Measurements from ENCODE around the gene ALG10B.
"Not testable (repeated sequence)": the region's sequence is repeated elsewhere in the genome, so short reads cannot be mapped to it uniquely, and the experiment has no call there.

ALG10B gene

DNA sequence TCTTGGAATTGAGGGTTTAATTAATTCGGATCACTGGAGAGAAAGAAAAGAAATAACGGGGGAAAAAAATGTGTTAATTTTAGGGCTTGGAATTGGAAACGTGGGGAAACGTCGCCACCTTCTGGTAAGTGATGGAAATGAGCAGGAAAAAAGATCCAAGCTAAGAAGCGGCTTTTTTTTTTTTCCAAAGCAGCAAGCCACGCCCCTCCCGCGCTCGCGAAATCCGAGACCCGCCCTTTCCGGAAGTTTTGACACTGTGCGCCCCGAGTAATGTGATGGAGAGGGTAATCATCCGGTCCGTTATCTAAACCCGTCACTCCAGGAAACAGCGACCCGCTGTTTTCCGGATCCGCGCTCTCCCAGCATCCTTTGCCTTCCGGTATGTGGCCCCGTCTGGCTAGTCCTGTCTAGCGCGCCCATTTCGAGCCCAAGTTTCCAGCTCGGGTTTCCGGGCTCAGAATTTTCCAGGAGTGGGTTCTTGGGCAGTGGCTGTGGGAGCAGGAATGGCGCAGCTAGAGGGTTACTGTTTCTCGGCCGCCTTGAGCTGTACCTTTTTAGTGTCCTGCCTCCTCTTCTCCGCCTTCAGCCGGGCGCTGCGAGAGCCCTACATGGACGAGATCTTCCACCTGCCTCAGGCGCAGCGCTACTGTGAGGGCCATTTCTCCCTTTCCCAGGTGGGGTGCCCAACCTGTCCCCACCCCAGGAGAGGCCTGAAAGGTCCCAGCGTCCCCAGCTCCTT is at the start of gene ALG10B:
TSS of gene ALG10B (plus strand) at position 384 of the 739 bp plus-strand sequence. CDS start at position 504, 120 bp downstream.
- peak; percentile 97 for DNase-seq

- no peak for DNase-seq
Observed at GRCh38 chr12:38268612-38269011, 48.0 kb upstream of the ALG10B start.

DNA sequence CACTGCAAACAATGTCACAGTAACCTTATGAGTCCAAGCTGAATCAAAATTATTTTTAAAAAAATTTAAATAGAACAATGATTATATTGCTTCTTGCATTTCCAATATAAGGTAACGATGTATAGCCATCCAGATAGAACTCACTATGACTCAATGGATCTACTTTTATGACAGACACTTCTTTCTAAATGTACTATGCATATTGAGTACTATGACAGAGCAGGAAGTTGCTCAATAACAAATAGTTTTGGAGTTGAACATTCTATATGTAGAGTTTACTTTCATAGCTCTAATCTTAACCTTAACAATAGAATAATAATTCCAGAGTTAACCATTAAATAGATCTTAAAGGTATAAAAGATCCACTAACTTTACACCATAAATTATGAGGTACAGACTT is 46.7 kb upstream of the ALG10B start:
- no peak for DNase-seq

DNA sequence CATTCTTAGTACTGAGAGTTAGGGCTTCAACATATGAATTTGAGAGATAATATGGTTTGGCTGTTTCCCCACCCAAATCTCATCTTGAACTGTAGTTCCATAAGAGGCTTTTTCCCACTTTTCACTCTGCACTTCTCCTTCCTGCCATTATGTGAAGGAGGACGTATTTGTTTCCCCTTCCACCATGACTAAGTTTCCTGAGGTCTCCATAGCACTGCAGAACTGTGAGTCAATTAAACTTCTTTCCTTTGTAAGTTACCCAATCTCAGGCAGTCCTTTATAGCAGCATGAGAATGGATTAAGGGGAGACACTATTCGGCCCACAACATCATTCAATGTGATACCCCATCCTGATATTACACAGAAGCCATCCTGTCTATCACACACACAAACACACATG is 36.8 kb upstream of the ALG10B start:
- no peak for DNase-seq

DNA sequence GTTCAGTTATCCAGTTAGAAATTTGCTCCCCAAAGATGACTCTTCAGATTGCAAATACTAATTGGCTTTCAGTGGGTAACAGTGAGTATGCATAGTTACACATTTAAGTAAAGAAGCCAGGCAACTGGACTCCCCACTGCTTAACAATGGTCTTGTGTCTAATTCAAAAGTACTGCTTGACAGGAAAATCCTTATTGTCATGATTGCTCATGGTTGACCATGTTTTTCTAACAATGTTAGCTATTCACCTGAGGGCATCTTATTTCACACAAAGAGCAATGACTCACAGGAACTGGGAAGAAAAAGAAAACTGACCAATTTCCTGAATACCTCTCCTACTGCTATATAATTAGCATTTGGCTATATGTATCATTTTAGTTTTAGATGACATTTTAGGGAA is 33.7 kb upstream of the ALG10B start:
- no peak for DNase-seq

DNA sequence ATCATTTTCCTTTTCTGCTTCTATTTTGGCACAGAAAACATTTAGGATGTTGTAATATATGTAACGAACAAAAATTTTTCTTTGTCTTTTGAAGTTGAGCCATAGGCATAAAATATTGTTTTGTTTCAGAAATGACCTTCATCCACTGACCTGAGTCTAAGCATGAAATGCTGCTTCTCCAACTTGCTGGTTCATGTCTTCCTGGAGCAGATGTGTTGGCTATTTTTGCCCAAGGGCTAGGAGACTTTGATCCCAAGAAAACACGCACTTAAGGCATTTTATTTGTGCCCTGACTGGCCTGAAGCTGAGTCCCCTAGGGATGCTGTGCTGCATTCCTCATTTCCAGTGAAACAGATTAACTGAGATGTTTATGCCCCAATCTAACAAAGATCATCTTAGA is 27.2 kb upstream of the ALG10B start:
- DNase-seq: no peak

DNA sequence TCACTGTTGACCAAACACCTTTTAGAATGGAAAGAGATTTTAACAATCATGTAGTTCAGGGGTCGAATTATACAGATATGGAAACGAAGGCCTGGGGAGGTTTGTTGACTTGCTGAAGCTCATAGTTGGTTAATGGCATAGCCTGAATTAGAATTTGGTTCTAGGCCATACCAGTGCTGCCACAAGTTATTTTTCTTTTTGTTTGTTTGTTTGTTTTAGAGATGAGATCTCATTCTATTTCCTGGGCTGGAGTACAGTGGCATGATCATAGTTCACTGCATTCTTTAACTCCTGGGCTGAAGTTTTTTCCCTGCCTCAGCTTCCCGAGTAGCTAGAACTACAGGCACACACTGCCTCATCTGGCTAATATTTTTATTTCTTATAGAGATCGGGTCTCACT is 25.4 kb upstream of the ALG10B start:
- DNase-seq: no peak

DNA sequence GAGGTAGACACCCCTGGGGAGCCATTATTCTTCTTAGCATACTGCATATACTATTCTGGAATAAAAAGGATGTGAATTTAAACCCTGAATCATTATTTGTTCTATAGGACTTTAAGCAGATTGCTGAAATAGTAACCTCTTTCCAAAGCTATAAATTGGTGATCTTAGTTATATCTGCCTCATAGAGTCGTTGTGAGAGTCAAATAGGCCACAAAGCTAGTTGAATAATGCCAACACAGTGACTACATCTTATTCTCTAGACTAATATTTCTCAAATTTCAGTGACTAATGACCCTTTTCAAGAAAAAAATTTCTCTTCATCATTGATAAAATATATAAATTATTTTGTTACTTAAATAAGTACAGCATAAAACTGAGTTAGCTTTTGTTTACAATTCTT is 13.6 kb upstream of the ALG10B start:
- DNase-seq: not testable (repeated sequence)

- not testable (repeated sequence) for DNase-seq
Observed at GRCh38 chr12:38321966-38322365, 5.4 kb downstream of the ALG10B start.

- no peak for DNase-seq
Observed at GRCh38 chr12:38324912-38325311, 8.3 kb downstream of the ALG10B start.

DNA sequence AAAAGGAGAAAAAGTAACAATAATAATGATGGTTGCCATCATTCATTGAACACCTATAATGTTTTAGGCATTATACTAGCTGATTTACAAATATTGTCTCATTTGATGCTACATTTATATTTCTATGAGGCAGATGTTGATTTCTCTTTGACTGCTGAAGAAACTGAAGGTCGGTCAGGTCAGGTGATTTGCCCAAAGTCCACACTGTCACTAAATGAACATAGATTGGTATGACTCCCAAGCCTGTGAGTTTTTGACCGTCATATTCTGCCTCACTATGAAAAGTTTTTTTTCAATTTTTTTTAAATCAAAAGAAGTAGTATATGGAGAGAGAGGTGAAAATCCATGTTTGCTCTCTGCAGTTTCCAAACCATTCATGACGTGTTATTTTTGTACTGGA is 10.8 kb downstream of the ALG10B start:
- no peak for DNase-seq

DNA sequence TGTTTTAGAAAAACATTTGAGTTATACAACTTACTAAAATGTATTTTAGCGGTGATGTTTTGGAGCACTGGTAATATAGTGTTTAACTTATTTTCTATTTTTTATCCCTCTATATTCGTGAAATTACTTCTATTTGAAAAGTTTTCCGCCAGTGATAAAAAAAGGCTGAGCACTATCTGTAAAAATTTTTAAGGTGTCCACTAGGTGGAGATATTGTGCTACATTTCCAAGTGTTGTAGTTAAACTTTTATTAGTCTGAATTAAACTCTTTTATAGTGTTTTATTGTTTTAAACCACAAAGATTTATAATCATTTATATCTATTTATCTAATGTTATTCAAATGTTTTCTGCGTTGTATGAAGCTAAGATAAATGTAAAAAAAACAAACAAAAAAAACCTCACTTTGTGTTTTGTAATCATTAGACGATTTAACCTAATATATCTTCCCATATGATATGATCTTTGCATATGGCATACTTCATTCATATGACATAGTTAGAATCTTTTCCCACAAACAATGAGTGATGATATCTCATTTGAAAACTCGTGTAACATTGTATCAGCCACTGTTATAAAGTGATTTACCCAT is 11.8 kb downstream of the ALG10B start:
- no peak for DNase-seq

DNA sequence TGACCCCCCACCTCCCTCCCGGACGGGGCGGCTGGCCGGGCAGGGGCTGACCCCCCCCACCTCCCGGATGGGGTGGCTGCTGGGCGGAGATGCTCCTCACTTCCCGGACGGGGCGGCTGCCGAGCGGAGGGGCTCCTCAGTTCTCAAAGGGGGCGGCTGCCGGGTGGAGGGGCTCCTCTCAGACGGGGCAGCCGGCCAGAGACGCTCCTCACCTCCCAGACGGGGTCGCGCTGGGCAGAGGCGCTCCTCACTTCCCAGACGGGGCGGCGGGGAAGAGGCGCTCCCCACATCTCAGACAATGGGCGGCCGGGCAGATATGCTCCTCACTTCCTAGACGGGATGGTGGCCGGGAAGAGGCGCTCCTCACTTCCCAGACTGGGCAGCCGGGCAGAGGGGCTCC is 13.8 kb downstream of the ALG10B start:
- not testable (repeated sequence) for DNase-seq

DNA sequence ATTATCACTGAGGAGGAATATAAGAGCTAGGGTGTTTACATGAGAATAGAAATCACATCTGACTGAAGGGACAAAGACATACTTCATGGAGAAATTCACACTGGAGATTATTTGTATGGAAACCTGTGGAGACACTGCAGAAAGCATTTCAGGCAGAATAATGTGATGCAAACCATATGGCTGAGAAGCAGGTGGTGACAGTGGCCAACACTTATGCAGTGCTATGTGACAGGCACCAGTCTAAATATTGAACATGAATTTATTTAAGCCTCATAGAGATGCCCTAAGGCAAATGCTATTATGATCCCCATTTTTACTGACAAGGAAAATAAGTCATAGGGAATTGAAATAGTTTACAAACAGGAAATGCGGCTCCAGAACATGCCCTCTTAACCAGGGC is 16.2 kb downstream of the ALG10B start:
- DNase-seq: no peak

GRCh38 chr12:38342444-38342843 is 25.9 kb downstream of the ALG10B start:
- DNase-seq: no peak

DNA sequence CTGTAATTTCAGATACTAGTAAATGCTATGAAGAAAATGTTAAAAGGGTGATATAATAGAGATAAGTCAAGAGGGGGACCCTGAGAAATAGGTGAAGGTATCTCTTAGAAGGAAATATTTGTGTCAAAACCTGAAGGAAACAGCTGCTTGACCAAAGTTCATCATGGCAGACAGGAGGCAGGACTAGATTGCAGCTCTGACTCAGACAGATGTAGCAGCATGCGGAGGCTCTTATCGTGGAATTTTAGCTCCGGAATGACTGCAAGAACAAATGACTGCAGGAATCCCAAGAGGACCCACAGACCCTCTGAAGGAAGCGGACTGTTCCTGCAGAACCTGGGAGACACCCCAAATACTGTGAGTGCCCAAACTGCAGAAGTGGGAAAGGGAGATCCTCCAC is 26.7 kb downstream of the ALG10B start:
- not testable (repeated sequence) for DNase-seq

DNA sequence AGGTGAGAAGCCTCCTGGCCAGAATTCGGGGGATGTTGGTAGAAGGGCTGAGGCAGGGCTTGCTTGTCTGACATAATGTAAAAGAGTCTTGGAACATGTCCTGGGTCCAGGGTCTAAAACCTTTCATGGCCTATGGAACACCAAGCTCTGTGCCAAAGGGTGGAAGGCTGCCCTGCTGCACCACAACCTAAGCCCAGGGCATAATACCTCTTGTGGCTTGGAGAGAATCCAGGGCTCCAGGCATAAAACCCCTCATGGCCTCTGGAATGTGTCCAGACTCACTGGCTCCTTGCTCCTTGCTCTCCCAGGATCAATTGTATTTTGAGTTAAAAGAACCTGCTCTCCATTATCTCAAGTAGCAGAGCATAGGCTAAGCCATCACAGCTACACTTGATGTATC is 27.3 kb downstream of the ALG10B start:
- not testable (repeated sequence) for DNase-seq

GRCh38 chr12:38350342-38351174 is 34.0 kb downstream of the ALG10B start:
- no peak for DNase-seq

GRCh38 chr12:38351175-38351508 is 34.6 kb downstream of the ALG10B start:
- DNase-seq: not testable (repeated sequence)

- no peak for DNase-seq
Observed at GRCh38 chr12:38367506-38367905, 50.9 kb downstream of the ALG10B start.

DNA sequence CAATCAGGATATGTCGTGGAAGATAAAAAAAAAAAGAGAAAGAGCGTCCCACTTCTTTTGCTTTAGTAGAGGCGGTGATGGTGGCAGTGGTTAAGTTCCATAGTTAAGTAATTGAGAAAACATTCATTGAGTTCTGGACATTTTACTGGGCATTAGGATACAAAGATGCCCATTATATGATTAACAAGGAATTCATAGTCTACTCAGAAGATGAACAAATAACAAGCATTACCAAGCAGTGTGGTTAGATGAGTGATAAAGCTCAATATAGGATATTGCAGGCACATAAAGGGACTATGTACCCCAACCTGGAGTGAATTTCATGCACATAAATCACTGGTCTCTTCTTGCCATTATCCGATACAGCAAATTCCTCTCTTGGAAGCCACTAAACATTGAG is 53.7 kb downstream of the ALG10B start:
- no peak for DNase-seq

- no peak for DNase-seq
Observed at GRCh38 chr12:38373784-38374183, 57.2 kb downstream of the ALG10B start.

GRCh38 chr12:38374751-38375150 is 58.2 kb downstream of the ALG10B start:
- no peak for DNase-seq

Data from NCI-H1092 (cell line).